GM18907 (cell line): ENCODE data around the gene PITPNM1.

Experiments
- ATAC-seq: cut with Tn5 transposase; IDR thresholded peaks from one replicate; pipeline ENCODE4 v1.9.1; 2021; ENCODE audit warnings: mild to moderate bottlenecking, moderate library complexity; ENCODE audit not compliant: unreplicated experiment

The PITPNM1 gene

DNA sequence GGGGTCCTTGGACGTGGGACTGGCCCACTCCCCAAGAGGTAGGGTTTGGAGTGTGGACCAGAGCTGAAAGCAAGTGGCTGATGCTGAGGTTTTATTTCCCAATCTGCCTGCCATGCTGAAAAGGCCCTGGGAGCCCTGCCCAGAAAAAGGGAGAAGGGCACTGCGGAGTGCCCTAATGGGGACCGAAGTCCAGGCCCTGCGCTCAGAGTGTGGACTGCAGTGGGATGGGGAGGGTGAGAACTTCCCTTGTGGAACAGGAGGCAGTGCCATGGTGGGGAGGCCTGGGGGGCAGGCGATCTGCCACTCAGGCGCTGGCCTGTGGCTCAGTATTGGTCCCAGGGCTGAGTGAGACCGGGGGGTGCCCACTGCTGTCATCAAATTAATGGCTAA, 56.9 kb downstream of the PITPNM1 start:
- no peak for ATAC-seq

DNA sequence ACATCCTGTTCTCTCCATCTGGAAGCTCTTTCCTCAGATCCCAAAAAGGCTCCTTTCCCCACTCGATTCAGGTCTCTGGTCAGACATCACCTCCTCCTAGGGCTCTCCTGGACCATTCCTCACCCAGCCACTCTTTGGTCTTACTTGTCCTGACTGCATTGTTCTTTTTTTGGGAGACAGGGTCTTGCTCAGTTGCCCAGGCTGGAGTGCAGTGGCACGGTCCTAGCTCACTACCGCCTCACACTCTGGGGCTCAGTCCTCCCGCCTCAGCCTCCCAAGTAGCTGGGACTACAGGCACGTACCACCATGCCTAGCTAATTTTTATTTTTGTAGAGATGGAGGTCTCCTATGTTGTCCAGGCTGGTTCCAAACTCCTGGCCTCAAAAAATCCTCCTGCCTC, 59.6 kb downstream of the PITPNM1 start:
- ATAC-seq = no peak

- no peak for ATAC-seq
These were observed 62.4 kb downstream of the PITPNM1 start for GRCh38 chr11:67442504-67443404.
